ENCODE data around the gene TEX19.

Gene TEX19

DNA sequence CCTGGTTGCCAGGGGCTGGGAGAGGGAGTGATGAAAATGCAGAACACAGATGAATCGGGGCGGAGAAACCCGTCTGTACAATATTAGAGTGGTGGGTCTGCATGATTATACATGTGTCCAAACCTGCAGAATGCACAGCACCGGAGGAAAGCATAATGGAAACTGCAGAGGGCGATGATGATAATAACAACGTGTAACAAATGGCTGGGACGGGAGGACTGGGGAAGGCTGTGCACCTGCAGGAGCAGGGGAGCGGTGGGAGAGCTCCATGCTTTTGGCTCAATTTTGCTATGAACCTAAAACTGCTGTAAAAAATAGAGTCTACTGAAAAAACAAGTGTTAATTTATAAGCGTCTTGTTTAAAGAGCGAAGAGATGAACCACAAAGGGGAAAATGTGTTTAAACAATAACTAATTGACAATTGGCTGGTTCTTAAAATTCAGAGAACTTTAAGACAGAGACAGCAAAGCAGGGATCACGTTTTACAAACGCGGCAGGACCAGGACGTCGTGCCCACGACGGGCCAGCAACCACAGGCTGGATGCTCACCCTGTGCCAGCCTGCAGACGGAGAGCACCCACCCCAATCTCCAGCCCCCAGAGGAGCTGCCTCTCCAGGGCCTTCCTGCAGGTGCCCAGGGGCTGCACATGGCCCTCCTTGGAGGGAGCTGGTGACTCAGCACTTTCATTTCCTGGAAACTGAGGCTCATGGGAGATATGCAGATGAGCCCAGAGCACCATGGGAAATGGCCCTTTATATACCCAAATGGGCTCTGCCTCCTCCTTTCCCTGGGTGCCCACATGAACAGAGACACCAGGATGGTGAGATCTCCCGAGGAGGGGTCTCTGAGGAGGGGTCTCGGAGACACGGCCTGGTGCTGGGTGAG lies at the start of gene TEX19:
TEX19 (plus strand) TSS at position 783 of the 886 bp plus-strand sequence. CDS start 2,904 bp downstream, outside the sequence.
- DNase-seq, result no peak

- no peak for DNase-seq
These were observed 49.1 kb upstream of the TEX19 start for GRCh38 chr17:82309656-82310570.

- DNase-seq, result no peak
These were observed 48.2 kb upstream of the TEX19 start for GRCh38 chr17:82310877-82311276.

DNA sequence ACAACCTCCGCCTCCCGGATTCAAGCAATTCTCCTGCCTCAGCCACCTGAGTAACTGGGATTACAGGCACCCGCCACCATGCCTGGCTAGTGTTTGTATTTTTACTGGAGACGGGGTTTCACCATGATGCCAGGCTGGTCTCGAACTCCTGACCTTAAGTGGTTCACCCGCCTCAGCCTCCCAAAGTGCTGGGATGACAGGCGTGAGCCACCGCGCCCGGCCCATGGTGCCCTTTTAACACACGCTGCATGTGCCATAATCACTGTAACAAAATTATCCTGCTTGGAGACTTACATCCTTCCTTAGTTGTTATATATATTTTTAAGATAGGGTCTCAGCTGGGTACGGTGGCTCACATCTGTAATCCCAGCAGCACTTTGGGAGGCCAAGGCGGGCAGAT lies 47.1 kb upstream of the TEX19 start:
- no peak for DNase-seq

DNA sequence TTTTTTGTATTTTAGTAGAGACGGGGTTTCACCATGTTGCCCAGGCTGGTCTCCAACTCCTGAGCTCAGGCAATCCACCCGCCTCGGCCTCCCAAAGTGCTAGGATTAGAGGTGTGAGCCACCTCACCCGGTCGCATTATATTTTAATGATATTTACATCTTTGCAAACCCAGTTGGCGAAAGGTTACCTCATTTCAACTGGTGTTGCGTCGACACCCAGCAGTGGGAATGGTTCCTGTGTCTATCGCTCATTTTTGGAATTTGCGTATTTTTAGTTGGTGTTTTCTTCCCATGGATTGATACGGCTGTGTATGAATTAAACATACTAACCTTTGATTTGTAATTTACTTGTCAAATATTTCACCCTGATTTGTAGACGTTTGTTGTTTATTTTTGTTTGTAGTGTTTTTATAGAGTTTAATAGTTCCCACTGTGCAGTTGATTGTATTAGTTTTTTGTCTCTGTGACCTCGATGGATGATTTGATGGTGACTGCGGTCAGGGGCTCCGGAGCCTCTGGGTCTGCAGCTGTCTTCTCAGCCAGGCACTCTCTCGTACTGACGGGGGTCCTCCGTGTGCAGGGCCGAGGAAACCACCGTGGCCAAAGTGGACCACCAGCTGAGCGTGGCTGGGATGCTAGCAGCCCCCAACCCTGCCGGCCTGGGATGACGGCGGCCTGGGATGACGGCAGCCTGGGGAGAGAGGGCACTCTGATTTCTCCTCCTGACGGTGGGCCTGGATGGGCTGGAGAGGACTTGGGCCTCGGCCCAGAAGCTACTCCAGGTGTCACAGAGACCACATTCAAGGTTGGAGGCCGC lies 45.6 kb upstream of the TEX19 start:
- no peak for DNase-seq

DNA sequence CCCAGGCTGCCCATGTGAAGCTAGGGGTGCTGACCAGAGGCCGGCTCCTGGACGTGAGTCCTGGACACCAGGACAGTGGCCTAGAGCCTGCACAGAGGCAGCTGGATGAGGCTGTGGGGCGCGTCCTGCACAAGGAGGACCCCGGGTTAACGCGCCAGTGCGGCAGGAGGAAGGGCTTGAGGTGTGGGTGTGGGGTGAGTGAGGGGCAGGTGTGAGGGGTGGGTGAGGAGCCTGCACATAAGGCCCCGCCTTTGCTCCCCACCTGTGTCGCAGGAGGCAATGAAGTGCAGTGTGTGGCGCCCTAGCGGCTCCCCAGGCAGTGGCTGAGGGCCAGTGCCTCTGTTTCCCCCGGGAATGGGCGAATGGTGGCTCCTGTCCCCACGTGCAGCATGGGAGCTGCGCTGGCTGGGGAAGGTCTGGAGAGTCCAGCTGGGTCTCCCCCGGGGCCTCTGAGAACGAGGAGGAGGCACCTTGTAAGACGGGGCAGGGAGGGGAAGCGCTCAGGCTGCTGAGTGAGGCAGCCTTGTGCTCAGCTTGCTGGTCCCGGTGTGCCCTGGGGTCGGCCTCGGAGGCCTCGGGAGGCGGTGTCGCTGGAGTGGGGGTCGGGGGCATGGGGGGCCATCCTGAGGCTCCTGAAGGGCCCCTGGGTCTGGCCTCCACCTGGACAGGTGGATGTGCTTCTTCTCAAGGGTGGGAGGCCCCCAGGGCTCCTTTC lies 44.9 kb upstream of the TEX19 start:
- no peak for DNase-seq

DNA sequence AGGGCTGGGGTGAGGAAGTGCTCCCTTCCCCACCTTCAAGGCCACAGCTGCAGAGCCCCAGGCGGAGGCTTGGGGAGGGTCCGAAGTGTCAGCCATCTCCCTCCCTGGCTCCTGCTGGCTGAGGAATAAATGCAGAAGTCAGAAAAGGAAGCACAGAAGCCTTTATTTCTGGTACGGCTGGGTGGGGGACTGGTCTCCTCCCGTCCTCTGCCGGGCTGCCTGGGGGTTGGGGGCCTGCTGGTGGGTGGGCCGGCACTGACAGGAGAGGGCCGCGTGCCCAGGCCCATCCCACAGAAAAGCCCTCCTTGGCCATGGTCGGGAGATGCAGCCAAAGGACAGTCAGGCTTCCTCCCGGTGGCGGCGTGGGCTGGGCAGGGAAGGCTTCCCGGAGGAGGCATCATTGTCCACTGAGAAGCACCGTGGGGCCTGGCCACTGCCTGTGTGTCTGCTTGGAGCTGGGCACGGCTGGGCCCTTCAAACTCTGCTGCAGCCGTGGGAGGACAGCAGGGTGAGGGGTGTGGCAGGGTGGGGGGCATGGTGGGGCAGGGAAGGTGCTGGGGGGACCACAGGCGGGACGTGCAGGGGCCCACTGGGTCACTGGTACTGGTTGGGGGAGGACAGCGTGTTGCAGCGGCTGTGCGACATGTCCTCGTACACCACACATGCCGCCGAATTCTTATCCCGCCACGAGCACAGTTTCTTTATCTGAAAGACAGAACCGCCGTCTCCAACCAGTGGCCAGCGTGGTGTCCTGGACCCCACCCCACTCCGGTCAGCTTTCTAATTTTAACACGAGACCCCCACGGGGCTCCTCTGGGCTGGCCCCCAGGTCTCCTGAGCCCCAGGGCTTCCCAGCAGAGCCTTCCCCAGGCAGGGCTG lies 44.1 kb upstream of the TEX19 start:
- DNase-seq, result no peak

- peak; percentile 61 for DNase-seq
These were observed 43.2 kb upstream of the TEX19 start for GRCh38 chr17:82315703-82316358.

DNA sequence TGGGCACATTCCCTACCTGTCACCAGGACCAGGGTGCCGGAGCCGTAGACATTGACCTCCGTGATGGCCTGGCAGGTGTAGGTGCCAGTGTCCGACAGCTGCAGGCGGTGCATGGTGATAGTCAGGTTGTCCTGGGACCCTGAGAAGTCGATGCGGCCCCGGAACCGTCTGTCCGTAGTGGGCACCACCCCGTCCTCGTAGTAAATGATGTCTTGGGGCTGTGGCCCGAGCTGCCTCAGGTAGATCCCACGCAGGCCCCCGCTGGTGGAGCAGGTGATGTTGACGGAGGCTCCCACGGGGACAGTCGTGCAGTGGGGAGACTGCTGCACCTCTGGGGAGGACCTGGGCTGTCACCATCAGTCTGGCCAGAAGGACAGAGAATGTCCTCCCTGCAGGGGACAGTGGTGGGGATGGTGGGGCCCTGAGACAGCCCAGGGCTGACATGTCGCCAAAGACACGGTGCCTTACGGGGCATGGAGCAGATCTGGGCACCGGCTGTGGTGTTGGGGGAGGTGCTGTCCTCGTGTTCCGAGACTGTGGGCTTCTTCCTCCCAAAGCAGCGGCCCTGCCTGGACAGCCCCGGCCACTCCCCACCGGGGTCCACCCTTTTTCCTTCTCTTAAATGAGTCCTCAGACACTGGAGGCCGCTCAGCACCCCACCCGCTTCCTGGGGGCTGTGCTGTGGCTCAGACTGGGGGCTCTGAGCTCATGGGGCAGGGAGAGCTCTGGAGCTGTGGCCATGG lies 42.2 kb upstream of the TEX19 start:
- peak; percentile 45 for DNase-seq

- DNase-seq, result peak; percentile 80
These were observed 41.5 kb upstream of the TEX19 start, which contains the start of gene CD7 for GRCh38 chr17:82317394-82318168. Gene CD7 (minus strand): TSS chr17:82317608. CDS start chr17:82317495, 113 bp downstream.

DNA sequence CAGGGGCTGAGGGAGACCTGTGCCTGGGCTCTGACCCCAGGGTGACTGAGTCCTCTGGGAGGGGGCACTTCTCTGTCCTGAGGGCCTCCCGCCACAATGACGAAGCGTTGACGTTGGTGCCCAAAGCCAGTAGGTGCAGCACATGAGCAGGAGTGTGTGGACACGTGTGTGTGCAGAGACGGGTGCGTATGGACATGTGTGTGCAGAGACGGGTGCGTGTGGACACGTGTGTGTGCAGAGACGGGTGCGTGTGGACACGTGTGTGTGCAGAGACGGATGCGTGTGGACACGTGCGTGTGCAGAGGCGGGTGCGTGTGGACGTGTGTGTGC lies 40.9 kb upstream of the TEX19 start:
- no peak for DNase-seq

GRCh38 chr17:82318772-82319606 lies 40.1 kb upstream of the TEX19 start:
- DNase-seq, result no peak

DNA sequence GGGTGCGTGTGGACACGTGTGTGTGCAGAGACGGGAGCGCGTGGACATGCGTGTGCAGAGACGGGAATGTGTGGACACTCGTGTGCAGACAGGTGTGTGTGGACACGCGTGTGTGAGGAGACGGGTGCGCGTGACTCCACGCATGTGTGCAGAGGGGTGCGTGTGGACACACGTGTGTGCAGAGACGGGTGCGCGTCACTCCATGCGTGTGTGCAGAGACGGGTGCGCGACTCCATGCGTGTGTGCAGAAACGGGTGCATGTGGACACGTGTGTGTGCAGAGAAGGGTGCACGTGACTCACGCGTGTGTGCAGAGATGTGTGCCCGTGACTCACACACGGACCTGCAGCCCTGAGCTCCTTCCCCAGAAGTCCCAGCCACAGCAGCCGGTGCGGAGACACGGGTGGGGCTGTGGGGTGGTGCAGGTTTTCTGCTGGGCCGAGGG lies 39.4 kb upstream of the TEX19 start:
- no peak for DNase-seq

- DNase-seq, result no peak
These were observed 38.8 kb upstream of the TEX19 start for GRCh38 chr17:82320140-82320840.

DNA sequence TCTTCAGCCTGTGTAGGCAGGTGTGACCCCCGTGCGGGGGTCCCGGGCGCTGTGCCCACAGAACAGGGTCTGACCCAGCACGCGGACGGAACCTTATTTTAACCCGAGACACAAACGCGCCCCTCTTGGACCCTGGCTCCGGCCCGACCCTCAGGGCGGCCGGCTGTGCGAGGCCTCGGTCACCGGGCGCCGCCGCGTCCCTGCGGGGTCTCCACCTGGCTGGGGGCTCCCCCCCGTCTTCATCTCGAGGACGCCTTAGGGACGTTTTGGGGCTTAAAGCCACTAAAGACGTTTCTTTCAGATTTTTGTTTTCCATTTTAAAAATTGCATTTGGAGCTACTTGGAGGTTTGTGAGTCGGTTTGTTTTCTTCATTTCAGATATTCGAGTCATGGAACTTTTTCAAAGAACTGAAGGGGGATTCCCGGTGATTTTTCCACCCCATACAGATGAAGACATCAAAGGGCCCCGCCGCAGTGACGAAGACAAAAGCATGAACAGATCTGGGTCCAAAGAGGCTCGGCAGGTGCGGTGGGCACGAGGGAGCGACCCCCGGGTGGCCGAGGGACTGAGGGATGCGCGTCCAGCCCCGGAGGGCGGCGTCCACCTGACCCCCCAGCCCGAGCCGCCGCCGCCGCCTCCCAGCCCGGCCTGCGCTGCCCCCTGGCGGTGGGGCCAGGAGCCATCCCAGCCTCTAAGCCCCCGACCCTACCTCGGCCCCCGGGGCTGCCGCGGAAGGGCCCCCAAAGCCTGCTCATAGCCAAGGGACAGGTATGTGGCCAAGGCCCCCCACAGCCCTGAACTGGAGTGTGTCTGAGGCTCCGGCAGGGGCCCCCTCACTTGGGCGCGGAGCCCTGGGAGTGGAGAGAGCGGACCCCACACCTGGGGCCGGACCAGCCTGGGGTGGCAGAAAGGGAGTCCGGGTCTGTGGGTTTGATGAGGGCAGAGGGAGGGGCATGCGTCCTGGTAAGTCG lies 37.8 kb upstream of the TEX19 start:
- peak; percentile 86 for DNase-seq

GRCh38 chr17:82321947-82322466 lies 37.0 kb upstream of the TEX19 start:
- peak; percentile 43 for DNase-seq
